Amniotic stem cell (primary cell): ENCODE results near the gene EFS.
"Not testable (repeated sequence)": the region's sequence is repeated elsewhere in the genome, so short reads cannot be mapped to it uniquely, and the experiment has no call there.

Experiments
- DNase-seq: peaks from one replicate; lab custom pipeline; 2025; lab: John Stamatoyannopoulos, UW

EFS gene

GRCh38 chr14:23365036-23365731, at the start of gene EFS:
Gene EFS, minus strand, starts transcription at chr14:23365172. Its CDS starts 147 bp downstream, at chr14:23365025.
- no peak for DNase-seq

GRCh38 chr14:23414254-23414653, 49.3 kb upstream of the EFS start:
- no peak for DNase-seq

- no peak for DNase-seq
These were observed 48.7 kb upstream of the EFS start for GRCh38 chr14:23413681-23414080.

- DNase-seq: no peak
These were observed 46.9 kb upstream of the EFS start for GRCh38 chr14:23411563-23412525.

GRCh38 chr14:23409966-23410635, 45.1 kb upstream of the EFS start:
- DNase-seq: no peak

GRCh38 chr14:23409475-23409874, 44.5 kb upstream of the EFS start:
- no peak for DNase-seq

GRCh38 chr14:23408307-23408630, 43.3 kb upstream of the EFS start:
- DNase-seq: no peak

GRCh38 chr14:23407516-23408306, 42.7 kb upstream of the EFS start, which contains the start of gene MYH6:
Gene MYH6, minus strand, starts transcription at chr14:23408273. Its CDS starts 1,050 bp downstream, at chr14:23407223.
- no peak for DNase-seq

GRCh38 chr14:23406725-23407355, 41.9 kb upstream of the EFS start:
- no peak for DNase-seq

- DNase-seq: no peak
These were observed 41.3 kb upstream of the EFS start for GRCh38 chr14:23406244-23406643.

- DNase-seq: no peak
These were observed 40.6 kb upstream of the EFS start for GRCh38 chr14:23405516-23406025.

- no peak for DNase-seq
These were observed 40.1 kb upstream of the EFS start for GRCh38 chr14:23405096-23405495.

- no peak for DNase-seq
These were observed 39.4 kb upstream of the EFS start for GRCh38 chr14:23404331-23404900.

GRCh38 chr14:23403908-23404307, 38.9 kb upstream of the EFS start:
- no peak for DNase-seq

- DNase-seq: no peak
These were observed 38.1 kb upstream of the EFS start for GRCh38 chr14:23403139-23403438.

- DNase-seq: no peak
These were observed 37.5 kb upstream of the EFS start for GRCh38 chr14:23402296-23403138.

GRCh38 chr14:23401291-23401690, 36.3 kb upstream of the EFS start:
- no peak for DNase-seq

- not testable (repeated sequence) for DNase-seq
These were observed 35.7 kb upstream of the EFS start for GRCh38 chr14:23400496-23401149.

- DNase-seq: no peak
These were observed 34.6 kb upstream of the EFS start for GRCh38 chr14:23399591-23399990.
